WTC11 (cell line): ENCODE data around the gene EP300.

Experiments used
- CBFB ChIP-seq: sonication (generic); formaldehyde crosslinking; IDR thresholded peaks from 2 replicates; pipeline ENCODE4 v1.8.1; 2022; ENCODE audit warnings: mild to moderate bottlenecking, low read depth, missing genetic modification reagents
- FOXK1 ChIP-seq: sonication (generic); formaldehyde crosslinking; IDR thresholded peaks from 2 replicates; pipeline ENCODE4 v1.8.0; 2022; ENCODE audit warnings: mild to moderate bottlenecking, moderate library complexity, missing genetic modification reagents
- GABPB1 ChIP-seq: sonication (generic); formaldehyde crosslinking; IDR thresholded peaks from 2 replicates; pipeline ENCODE4 v1.8.1; 2023; ENCODE audit warnings: mild to moderate bottlenecking, missing genetic modification reagents
- IRF2 ChIP-seq: sonication (generic); formaldehyde crosslinking; IDR thresholded peaks from 2 replicates; pipeline ENCODE4 v1.8.0; 2022; ENCODE audit warnings: low read depth, missing genetic modification reagents, borderline replicate concordance
- KAT7 ChIP-seq: sonication (generic); formaldehyde crosslinking; IDR thresholded peaks from 2 replicates; pipeline ENCODE4 v1.8.1; 2023; ENCODE audit warnings: missing genetic modification reagents, mild to moderate bottlenecking, borderline replicate concordance
- TEAD4 ChIP-seq: sonication (generic); formaldehyde crosslinking; IDR thresholded peaks from 2 replicates; pipeline ENCODE4 v1.8.0; 2022; ENCODE audit warnings: mild to moderate bottlenecking, missing genetic modification reagents
- TF ChIP-seq, protein P1 (sequence below): sonication (generic); formaldehyde crosslinking; IDR thresholded peaks from 2 replicates; pipeline ENCODE4 v1.8.1; 2022; ENCODE audit warnings: mild to moderate bottlenecking, moderate library complexity, missing genetic modification reagents
- TF ChIP-seq, protein P2 (sequence below): fragments of 200-600 bp; IDR thresholded peaks from 2 replicates; pipeline ENCODE4 v1.8.0; 2022; ENCODE audit warnings: antibody characterized with exemption
- TF ChIP-seq, protein P3 (sequence below): sonication (generic); formaldehyde crosslinking; IDR thresholded peaks from 2 replicates; pipeline ENCODE4 v1.8.1; 2023; ENCODE audit warnings: mild to moderate bottlenecking, moderate library complexity, missing genetic modification reagents
- TF ChIP-seq, protein P4 (sequence below): sonication (generic); formaldehyde crosslinking; IDR thresholded peaks from 2 replicates; pipeline ENCODE4 v1.8.0; 2022; ENCODE audit warnings: mild to moderate bottlenecking, missing genetic modification reagents
- TF ChIP-seq, protein P5 (sequence below): sonication (generic); formaldehyde crosslinking; IDR thresholded peaks from 2 replicates; pipeline ENCODE4 v1.8.0; 2022; ENCODE audit warnings: mild to moderate bottlenecking, missing genetic modification reagents

DNA sequence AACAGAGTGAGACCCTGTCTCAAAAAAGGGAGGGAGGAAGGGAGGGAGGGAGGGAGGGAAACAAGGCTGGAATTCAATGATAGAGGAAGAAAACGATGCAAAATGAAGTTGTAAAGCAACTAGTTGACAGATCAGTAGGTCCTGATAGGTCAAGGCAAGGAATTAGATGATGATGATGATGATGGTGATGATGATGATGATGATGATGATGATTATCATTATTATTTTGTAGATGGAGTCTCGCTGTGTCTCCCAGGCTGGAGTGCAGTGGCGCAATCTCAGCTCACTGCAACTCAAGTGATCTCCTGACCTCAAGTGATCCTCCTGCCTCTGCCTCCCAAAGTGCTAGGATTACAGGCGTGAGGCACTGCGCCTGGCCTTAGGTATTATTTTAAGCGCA, 101.4 kb downstream of the EP300 start:
- TF ChIP-seq, protein P1, sequence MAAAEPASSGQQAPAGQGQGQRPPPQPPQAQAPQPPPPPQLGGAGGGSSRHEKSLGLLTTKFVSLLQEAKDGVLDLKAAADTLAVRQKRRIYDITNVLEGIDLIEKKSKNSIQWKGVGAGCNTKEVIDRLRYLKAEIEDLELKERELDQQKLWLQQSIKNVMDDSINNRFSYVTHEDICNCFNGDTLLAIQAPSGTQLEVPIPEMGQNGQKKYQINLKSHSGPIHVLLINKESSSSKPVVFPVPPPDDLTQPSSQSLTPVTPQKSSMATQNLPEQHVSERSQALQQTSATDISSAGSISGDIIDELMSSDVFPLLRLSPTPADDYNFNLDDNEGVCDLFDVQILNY (CRISPR knock-in tag): no peak
- TF ChIP-seq GABPB1 (no peak), FOXK1 (CRISPR knock-in tag) (no peak), IRF2 (CRISPR knock-in tag) (no peak), TEAD4 (CRISPR knock-in tag) (no peak), CBFB (no peak), KAT7 (CRISPR knock-in tag) (no peak)
- TF ChIP-seq, protein P2, sequence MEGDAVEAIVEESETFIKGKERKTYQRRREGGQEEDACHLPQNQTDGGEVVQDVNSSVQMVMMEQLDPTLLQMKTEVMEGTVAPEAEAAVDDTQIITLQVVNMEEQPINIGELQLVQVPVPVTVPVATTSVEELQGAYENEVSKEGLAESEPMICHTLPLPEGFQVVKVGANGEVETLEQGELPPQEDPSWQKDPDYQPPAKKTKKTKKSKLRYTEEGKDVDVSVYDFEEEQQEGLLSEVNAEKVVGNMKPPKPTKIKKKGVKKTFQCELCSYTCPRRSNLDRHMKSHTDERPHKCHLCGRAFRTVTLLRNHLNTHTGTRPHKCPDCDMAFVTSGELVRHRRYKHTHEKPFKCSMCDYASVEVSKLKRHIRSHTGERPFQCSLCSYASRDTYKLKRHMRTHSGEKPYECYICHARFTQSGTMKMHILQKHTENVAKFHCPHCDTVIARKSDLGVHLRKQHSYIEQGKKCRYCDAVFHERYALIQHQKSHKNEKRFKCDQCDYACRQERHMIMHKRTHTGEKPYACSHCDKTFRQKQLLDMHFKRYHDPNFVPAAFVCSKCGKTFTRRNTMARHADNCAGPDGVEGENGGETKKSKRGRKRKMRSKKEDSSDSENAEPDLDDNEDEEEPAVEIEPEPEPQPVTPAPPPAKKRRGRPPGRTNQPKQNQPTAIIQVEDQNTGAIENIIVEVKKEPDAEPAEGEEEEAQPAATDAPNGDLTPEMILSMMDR: no peak
- TF ChIP-seq, protein P3, sequence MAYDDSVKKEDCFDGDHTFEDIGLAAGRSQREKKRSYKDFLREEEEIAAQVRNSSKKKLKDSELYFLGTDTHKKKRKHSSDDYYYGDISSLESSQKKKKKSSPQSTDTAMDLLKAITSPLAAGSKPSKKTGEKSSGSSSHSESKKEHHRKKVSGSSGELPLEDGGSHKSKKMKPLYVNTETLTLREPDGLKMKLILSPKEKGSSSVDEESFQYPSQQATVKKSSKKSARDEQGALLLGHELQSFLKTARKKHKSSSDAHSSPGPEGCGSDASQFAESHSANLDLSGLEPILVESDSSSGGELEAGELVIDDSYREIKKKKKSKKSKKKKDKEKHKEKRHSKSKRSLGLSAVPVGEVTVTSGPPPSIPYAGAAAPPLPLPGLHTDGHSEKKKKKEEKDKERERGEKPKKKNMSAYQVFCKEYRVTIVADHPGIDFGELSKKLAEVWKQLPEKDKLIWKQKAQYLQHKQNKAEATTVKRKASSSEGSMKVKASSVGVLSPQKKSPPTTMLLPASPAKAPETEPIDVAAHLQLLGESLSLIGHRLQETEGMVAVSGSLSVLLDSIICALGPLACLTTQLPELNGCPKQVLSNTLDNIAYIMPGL (CRISPR knock-in tag): no peak
- TF ChIP-seq, protein P4, sequence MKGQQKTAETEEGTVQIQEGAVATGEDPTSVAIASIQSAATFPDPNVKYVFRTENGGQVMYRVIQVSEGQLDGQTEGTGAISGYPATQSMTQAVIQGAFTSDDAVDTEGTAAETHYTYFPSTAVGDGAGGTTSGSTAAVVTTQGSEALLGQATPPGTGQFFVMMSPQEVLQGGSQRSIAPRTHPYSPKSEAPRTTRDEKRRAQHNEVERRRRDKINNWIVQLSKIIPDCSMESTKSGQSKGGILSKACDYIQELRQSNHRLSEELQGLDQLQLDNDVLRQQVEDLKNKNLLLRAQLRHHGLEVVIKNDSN (CRISPR knock-in tag): no peak
- TF ChIP-seq, protein P5, sequence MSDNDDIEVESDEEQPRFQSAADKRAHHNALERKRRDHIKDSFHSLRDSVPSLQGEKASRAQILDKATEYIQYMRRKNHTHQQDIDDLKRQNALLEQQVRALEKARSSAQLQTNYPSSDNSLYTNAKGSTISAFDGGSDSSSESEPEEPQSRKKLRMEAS: no peak
